HG03025 (cell line): ENCODE results near the gene ADAMTS17.

Experiments used
- ATAC-seq: cut with Tn5 transposase; IDR thresholded peaks from one replicate; pipeline ENCODE4 v1.9.1; 2021; ENCODE audit warnings: mild to moderate bottlenecking, moderate library complexity; ENCODE audit not compliant: unreplicated experiment, low FRiP score

ADAMTS17 gene

DNA sequence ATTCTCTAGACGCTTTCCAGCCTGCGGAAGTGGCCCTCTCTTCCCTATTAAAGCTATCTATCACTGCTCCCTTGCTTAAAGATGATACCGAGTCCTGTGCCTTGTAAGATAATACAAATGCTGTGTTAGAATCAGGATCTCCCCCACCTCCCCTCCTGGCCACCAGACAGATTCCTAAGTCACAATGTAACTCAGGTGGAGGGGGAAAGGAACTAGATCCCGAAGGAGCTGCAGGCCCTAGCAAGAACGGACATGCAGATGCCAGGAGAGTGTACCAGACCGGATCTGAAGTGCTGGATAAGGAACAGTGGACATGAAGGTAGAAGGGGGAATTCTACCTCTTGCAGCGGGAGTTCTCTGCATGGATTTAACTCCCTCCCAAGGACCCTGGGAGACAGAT lies 377.8 kb downstream of the ADAMTS17 start:
- no peak for ATAC-seq

DNA sequence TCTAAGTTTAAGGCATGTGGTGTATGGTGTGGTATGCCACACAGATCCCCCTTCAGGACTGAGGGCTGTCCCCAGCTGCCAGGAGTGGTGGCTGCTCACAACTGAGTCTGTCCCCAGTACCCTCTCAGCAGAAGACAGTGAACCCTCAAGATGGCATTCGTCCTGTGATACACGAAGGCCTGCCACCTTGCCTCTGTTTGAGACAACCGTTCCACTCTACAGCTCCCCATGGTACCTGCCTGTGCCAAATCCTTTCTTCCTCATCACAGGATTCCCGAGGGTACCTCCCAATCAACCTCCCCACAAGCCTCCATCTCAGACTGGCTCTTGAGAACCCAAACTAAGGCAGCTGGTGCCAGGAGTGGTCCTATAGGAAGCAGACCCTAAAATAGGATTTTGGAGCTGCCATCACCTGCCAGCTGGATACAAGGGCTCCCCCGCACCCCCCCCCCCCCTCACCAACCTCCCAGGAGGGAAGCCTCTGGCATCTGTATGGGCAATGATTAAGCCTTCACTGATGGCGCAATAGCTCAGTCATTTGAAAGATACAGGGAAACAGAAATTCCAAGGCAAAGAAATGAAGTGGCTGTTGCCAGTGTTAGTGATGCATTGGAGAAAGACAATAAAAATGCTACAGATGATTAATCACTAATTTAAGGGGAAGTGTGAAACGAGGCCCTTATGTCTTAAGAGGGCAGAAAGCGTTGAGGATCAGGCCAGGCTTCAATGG lies 378.5 kb downstream of the ADAMTS17 start:
- no peak for ATAC-seq

DNA sequence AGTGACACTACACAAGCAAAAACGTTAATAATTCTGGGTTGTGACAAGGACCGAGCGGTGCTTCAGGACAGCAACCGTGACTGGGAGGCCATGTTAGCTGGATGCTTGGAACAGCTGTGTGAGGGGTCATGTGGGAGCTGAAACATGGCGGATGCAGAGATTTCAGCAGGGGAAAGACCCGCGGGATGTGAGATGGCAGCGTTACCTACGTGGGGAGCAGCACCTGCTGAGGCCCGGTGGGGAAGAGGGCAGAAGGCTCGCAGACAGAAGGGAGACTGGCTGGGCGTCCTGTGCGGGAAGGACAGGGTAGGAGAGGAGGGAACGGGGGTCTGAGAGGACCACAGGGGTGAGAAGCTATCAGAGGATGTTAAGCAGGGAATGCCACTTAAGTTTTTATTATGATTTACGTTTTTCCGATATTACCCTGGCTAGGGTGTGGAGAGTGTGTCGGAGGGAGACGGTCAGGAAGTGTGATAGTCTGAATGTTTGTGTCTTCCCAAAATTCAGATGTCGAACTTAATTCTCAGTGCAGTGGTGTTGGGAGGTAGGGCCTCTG lies 379.7 kb downstream of the ADAMTS17 start:
- no peak for ATAC-seq

DNA sequence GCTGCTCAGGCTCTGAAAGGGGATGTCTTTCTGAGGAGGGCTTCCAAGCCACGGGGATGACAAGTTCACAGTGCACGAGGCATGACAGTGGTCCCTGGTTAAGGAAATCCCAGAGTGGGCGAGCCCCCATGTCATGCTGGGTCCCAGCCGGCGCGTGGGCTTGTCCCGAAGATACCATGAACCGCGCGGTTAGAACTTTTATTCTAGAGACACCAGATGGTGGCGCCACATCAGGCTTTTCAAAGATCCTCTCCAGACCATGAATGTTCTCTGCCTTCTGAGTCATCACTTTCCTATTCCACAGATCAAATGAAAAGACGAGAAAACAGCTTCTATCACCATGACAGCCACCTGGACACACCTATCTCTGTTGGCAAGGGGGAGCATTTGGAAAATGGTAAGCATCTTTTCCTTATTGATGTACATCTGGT lies 380.7 kb downstream of the ADAMTS17 start:
- no peak for ATAC-seq

DNA sequence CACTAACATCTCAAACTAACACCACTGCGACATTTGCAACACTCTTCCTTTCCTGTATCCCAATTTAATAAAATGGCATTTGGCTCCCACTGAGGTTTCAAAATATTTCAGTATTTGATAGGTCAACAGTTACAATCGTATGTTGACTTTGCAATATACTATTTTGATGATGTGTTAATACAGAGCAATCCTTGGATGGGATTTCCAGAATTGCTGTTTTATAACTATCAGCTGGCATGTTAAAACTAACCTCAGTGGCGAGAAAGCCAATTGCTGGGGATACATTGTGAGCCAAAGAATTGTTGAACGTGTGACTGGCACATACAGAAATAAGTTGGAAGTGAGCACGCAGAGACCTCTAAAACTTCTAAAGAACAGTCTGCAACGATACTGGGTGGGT lies 382.4 kb downstream of the ADAMTS17 start:
- no peak for ATAC-seq

DNA sequence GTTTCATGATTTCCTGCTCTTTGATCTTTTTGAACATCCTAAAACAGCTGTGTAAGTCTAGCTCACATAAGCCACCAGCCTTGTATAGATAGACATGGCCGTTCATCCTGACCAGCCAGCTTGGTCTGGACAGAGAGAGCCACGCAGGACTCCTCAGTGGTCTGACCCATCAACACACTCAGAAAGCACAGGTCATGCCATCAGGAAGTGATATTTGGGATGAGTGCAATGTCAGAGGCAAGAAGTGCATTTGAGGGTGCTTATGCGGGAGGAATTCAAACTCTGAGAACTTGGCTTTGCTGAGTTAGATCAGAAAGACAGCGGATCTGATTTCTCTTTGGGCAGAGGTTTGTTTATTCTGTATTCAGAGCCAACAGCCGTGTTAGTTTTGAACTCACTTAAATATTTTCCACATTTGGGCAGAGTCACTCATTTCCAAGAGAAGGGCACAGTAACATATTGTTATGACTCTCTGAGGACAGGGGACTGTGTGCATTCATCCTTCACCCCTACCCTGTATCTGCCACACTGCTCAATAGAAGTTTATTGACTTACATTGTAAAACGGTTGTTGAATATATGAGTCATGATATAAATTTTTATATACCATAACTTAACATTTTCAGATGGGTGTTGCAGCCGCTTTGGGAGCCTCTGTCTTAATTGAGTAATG lies 383.2 kb downstream of the ADAMTS17 start:
- no peak for ATAC-seq

DNA sequence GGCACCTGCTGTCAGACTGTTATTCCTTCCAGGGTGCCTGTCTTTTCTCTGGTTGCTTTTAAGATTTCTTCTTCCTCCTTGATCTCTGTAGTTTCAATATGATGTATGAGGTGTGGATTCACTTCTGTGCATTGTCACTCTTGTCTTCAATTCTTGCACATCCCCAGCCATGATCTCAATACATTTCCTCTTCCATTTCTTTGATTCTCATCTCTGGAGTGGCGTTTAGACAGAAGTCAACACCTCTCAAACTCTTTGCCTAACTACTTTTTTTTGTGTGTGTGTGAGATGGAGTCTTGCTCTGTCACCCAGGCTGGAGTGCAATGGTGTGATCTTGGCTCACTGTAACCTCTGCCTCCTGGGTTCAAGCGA lies 384.1 kb downstream of the ADAMTS17 start:
- no peak for ATAC-seq

DNA sequence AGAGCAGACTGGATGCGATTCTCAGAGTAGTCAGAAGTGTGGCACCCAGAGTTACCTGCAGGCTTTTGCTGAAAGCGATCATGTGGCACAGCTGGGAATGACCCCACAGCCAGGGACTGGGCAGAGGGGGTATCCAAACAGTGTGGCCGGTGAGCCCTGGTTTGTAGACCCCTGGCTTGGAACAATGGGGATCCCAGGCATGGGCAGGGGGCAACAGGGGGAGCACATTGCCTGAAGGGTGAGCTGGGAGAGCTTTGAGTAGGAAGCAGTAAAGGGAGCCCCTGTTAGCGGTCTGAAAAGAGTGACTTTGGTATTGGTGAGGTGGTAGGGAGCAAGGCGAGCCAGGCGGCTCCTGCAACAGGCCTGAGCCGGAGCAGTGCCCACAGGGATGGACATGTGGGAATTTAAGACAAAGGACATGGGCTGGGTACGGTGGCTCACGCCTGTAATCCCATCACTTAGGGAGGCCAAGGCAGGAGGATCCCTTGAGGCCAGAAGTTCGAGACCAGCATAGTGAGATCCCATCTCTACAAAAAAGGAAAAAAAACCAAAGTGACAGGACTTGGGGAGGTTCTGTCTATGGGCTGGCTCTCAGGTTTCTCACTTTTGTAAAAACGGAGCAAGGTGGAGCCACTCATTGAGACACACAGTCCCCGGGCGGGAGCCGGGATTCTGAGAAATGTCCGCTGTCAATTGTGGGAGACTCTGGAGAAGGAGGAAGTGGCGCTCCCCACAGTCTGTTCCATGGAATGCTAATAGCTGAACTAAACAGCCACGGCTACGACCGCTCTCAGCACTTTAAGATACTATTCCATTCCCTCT lies 384.7 kb downstream of the ADAMTS17 start:
- no peak for ATAC-seq

DNA sequence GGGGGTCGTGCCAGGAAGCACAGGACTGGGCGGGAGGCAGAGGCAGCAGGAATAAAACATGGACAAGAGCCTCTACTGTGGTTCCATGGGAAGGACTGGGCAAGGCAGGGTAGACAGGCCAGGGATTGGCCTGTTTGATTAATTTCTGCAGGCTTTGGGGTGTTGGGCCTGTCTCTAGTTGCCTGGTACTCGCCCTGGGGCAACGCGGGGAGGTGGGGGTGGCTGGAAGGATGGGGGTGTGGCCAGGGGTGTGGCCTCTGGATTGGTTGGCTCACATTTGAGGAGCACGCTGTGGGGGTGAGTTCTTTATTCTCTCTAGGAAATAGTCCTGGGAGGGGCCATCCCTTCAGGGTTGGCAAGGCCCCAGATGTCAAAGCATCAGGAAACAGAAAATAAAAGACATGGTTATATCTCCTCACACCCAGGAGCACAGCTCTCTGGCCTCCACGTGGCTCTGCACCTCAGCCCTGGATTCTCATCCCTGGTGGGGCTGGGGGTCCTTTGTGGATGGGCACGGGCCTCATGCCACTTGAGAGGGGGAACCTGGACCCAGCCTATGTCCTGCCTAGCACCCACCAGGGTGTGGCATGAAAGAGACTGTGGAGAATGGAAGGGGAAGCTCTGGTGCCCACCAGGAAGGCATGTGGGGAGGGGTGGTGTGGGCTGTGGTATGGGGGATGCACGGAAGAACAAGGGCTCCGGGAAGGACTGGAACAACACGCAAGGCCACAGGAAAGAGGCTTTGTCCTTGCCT lies 385.6 kb downstream of the ADAMTS17 start:
- no peak for ATAC-seq

DNA sequence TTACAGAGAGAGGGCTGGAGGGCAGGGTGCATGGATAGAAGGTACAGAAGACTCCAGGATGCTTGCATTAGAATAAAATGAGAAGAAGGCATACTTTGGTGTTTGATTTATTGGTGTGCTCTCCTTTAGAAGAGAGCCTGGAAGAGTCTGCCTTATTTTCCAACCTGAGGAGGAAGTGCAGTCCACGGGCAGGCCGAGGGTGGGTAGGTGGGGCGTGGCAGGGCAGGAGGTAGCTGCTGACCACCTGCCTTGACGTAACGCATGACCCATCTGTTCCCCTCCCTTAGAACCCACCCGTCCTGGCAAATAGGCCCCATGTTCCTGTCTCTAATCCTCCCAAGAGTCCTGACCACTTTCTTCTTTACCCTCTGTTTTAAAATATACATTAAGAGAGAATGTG lies 386.2 kb downstream of the ADAMTS17 start:
- no peak for ATAC-seq

DNA sequence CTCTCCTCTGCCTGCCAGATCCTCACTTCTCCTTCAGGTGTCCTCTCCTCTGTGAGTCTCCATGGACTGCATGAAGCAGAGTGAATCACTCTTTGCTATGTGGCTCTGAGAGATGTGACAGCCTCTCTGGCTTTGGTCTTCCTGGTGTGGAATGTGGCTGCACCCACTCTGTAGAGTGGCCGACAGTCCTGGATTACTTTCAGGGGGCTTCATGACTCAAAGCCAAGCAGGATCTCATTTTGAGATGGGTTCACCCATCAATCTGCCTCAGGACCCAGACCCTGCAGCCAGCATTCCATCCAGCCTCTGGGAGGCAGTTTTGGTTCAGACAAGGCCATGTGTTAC lies 386.6 kb downstream of the ADAMTS17 start:
- ATAC-seq = no peak

DNA sequence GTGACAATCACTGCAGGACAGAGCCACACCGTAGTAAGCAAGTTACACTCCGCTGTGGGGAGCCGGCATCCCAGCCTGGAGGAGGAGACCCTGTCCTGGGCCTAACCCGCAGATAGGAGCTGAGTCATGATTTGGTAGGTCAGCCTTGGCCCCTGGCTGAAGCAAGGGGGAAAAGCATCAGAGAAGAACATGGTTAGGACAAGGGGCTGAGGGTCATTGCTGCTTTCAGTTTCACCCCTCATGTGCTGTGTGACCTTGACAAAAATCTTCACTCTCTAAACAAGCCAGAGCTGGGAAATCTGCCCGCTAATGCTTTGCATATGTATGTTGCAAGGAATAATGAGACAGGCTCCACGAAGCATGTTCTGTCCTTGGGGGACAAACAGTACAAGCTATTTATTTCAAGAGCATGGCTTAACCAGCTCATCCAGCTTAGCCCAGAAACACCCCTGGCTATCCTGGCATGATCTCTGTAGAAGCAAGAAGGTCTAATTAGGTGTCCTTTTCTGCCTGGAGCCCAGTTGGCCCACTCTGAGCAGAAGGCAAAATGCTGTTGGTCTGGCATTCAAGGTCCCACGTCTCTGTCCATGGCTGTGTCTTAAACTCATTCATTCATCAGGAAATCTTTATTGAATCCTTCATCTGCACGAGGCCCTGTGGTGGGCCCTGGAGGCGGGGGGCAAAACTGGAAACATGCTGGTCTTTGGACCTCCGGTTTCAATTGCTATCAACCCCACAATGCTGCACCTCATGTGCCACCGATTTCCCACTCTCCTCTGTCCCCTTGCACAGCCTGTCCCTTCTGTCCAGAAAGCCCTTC lies 387.2 kb downstream of the ADAMTS17 start:
- ATAC-seq = no peak

DNA sequence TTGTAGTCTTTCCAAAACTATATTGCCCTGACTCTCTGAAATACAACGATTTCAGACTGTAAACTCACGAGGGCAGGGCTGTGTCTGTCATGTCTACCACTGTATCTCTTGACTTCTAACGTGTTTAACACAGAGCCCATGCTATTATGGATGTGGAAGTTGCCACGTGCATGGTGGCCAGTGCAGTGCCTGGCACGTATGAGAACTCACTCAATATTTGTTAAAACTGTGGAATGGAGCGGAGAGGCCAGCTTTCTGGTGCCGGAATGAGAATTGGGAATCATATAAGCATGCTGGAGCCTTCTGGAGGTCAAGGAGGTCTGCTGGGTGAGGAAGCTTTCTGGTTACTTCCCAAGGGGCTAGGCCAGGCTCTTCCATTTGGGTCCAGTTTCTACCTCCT lies 387.9 kb downstream of the ADAMTS17 start:
- ATAC-seq = no peak

DNA sequence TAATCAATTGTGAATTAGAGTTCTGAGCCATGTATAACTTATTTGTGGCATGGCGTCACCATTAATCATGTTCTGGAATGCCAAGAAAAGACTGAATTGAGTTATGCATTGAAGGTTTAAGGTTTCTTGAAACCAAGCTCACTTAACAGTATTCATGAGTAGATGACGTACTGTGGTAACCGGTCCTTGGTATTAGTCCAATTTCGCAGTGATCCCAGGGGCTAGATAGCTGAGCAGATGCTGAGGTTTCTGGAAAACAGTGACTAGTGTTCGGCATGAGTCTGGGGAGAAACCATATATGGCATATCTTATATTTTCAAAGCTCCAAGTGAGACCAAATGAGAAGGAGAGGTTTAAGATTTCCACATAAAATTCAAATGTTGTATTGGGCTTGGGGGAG lies 390.3 kb downstream of the ADAMTS17 start:
- no peak for ATAC-seq

DNA sequence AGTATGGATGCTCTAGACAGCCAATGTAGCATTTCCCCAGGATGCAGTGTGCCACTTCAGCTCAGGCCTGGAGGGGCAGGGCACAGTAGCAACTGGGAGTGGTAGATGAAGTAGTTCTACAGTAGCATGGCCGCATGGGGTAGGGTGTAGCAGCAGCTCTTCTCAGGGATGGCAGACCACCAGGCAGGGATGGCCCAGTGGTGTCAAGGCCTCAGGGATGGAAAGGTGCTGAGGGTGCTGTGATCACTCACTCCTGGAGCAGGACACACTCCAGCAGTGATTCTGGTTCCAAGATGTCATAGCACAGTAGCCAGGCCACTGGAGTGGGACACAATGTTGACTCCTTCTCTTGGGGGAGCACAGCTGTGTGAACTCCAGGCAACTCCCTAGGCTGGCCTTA lies 397.6 kb downstream of the ADAMTS17 start:
- no peak for ATAC-seq

DNA sequence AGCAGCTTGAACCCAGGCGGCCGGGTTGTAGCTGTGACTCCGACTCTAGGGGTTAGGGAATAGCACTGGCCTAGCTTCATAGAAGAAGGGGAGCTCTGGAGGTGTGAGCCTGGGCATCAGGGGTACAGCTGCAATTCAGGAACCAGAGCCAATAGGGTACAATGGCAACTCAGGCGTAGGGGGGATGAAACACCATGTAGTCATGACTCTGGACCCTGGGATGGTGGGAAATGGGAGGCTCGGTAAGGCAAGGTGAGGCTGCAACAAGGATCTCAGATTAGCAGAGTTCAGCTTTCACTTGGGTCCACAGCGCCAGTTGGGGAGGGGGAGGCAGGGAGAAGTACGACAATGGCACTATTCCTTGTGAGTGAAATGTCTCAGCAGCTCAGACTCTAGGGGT lies 398.3 kb downstream of the ADAMTS17 start:
- no peak for ATAC-seq

DNA sequence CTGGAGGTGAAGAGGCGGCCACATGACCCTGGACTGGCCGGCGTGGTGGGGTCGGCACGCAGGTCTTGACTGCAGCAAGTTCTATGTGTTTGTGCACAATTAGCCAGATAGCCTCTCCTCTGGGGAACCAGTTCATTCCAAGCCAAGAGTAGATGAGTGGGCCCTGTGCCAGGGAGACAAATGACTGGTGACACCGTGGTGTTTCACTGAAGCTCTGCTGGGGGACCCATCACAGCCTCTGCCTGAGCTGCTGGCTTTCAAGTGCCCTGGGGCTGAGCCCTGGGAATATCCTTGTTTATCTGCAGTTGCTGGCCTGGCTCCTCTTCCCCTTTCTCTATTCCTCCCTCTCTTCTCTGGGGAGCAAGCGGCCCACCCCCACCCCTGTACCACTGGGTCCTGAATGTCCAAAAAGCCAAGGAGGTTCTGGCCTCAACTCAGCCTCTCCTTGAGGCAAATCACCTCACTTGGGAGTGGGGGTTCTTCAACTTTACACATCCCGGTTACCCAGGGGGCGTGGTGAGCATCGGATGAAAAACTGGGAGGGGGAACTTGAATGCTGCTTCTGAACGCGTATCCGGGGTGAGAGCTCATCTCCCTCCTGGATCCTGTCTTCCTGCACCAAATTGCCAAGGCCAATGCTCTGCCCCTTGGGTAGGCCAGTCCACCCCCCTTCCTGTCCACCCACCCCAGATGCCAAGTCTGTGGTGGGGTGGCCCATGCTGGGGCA lies 408.9 kb downstream of the ADAMTS17 start:
- no peak for ATAC-seq

DNA sequence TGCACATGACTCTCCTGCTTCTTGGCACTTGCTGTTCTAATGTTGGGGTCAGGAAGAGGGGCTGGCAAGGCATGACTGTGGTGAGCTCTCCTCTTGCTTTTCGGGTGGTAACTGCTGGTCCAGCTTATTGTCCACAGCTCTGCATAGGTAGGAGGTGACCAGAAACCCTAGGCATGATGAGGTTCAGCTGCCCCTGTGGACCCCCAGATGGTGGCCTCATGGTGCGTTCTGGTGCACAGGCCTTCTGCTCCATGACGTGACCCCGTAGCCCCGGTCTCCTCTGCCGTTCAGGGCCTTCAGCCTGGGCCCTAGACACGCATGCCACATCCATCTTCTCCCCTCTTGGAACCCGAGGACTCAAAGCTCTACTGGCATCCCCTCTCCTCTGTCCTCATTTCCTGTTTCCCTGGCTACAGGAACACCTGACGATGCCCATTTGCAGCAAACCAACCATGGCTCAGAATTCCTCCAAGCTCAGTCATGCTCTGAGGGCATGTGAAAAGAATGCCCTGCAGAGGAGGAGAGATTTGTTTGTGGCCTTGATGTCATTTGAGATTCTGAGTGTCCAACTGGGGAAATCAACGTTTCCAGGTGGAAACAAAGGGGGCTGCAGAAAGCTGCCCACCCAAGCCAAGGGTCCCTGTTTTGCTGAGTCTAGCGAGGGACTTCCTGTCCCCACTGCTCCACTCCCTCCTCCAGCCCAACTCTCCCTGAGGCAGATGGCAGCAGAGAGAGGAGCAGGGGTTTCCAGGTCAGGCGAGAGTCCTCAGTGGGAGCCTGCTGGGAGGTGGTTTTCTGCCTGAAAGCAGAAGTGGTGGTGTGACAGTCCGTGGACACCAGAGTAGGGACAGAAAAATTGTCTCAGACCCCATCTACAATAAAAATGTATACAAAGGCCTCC lies 409.8 kb downstream of the ADAMTS17 start:
- no peak for ATAC-seq
